ENCODE results near the gene RCSD1.
A peak's percentile ranks its signal among the peaks of the same experiment; 100 is the strongest.

Gene RCSD1

GRCh38 chr1:167687919-167688519, 58.0 kb downstream of the RCSD1 start:
- TF ChIP-seq REST (IDR thresholded peaks at IDR 0.05; ENCODE audit: low read depth), result no peak
- TF ChIP-seq RAD21 (IDR thresholded peaks at IDR 0.05; ENCODE audit: low read depth), result peak; percentile 91

- no peak for TF ChIP-seq TCF12 (IDR thresholded peaks at IDR 0.05; ENCODE audit: low read depth)
- no peak for TF ChIP-seq MAX (IDR thresholded peaks at IDR 0.05)
- no peak for TF ChIP-seq EP300 (IDR thresholded peaks at IDR 0.05; ENCODE audit: borderline replicate concordance)
- TF ChIP-seq USF1 (IDR thresholded peaks at IDR 0.05), result no peak
- no peak for TF ChIP-seq CEBPB (IDR thresholded peaks at IDR 0.05)
- TF ChIP-seq EGR1 (IDR thresholded peaks at IDR 0.05), result no peak
- TF ChIP-seq NFIC (IDR thresholded peaks at IDR 0.05), result no peak
- TF ChIP-seq YY1 (IDR thresholded peaks at IDR 0.05; ENCODE audit: low read depth), result no peak
- no peak for TF ChIP-seq FOXM1 (IDR thresholded peaks at IDR 0.05; ENCODE audit: borderline replicate concordance, low read depth)
Observed at GRCh38 chr1:167689567-167689920, 59.5 kb downstream of the RCSD1 start.

GRCh38 chr1:167690053-167690452, 60.0 kb downstream of the RCSD1 start:
- TF ChIP-seq YY1 (IDR thresholded peaks at IDR 0.05; ENCODE audit: low read depth), result no peak

GRCh38 chr1:167693425-167694045, 63.5 kb downstream of the RCSD1 start:
- TF ChIP-seq EP300 (IDR thresholded peaks at IDR 0.05; ENCODE audit: borderline replicate concordance) (no peak), RAD21 (IDR thresholded peaks at IDR 0.05; ENCODE audit: low read depth) (no peak), CREB1 (IDR thresholded peaks at IDR 0.05; ENCODE audit: low read depth) (no peak), USF1 (IDR thresholded peaks at IDR 0.05) (no peak), CEBPB (IDR thresholded peaks at IDR 0.05) (no peak), REST (IDR thresholded peaks at IDR 0.05; ENCODE audit: low read depth) (no peak), MAX (IDR thresholded peaks at IDR 0.05) (no peak), YY1 (IDR thresholded peaks at IDR 0.05; ENCODE audit: low read depth) (no peak)

- TF ChIP-seq CREB1 (IDR thresholded peaks at IDR 0.05; ENCODE audit: low read depth) (no peak), YY1 (IDR thresholded peaks at IDR 0.05; ENCODE audit: low read depth) (no peak), MAX (IDR thresholded peaks at IDR 0.05) (no peak), TEAD4 (IDR thresholded peaks at IDR 0.05) (no peak), RAD21 (IDR thresholded peaks at IDR 0.05; ENCODE audit: low read depth) (no peak), CEBPB (IDR thresholded peaks at IDR 0.05) (no peak), NFIC (IDR thresholded peaks at IDR 0.05) (no peak), REST (IDR thresholded peaks at IDR 0.05; ENCODE audit: low read depth) (no peak), USF1 (IDR thresholded peaks at IDR 0.05) (no peak), ZBTB7A (IDR thresholded peaks at IDR 0.05; ENCODE audit: low read depth) (no peak), EP300 (IDR thresholded peaks at IDR 0.05; ENCODE audit: borderline replicate concordance) (no peak), TCF12 (IDR thresholded peaks at IDR 0.05; ENCODE audit: low read depth) (no peak), TAF1 (IDR thresholded peaks at IDR 0.05; ENCODE audit: low read depth) (no peak)
Observed at GRCh38 chr1:167694691-167695090, 64.7 kb downstream of the RCSD1 start.
